Pancreas (tissue), 10 donors: ENCODE measurements around the gene TMEM135. TPM values are rescaled to one million over a fixed set of nuclear protein-coding genes. Genes with fewer than 3 reads are reported as not detected.

Experiments
- ATAC-seq, 4 donors: fragments of 200-7000 bp; cut with Tn5 transposase; one replicate each; pipeline versions ENCODE4 v1.8.0 to v1.9.1; 2020; ENCODE audit warnings: mild to moderate bottlenecking in 4 of 4, moderate library complexity in 4 of 4
- DNase-seq, 6 donors: peaks; one replicate each; pipeline ENCODE4 v3.0.0-alpha.2; 2020
- FAIRE-seq: peaks from 2 replicates; lab custom pipeline; 2012; peaks lifted over from hg19 to GRCh38; lab: Jason Lieb, UNC
- H3K27ac ChIP-seq, 4 donors: fragments of 200-600 bp; sonication (generic); 1 replicate in 3 of 4; 2 replicates in 1 of 4; pipeline versions ENCODE4 v1.5.0 to v1.8.0; 2020
- H3K27me3 ChIP-seq, 4 donors: fragments of 200-600 bp; one replicate each; pipeline ENCODE4 v1.8.0; 2021
- H3K36me3 ChIP-seq, 3 donors: fragments of 200-600 bp; sonication (generic) in 1 of 3; one replicate each; pipeline versions ENCODE4 v1.5.0 to v1.8.0; 2020 to 2021
- H3K4me1 ChIP-seq, 3 donors: fragments of 200-600 bp; one replicate each; pipeline ENCODE4 v1.8.0; 2021
- H3K4me3 ChIP-seq, 4 donors: fragments of 200-600 bp; sonication (generic) in 2 of 4; one replicate each; pipeline versions ENCODE4 v1.5.0 to v1.8.0; 2020 to 2021
- H3K9me3 ChIP-seq, 4 donors: fragments of 200-600 bp; one replicate each; pipeline ENCODE4 v1.8.0; 2021
- WGBS, 2 donors: extraction: QIAGEN DNeasy Blood & Tissue Kit; methylation state at CpG; one replicate each; pipeline ENCODE4 v1.1.7; 2013; 5-methylcytosine and 5-hydroxymethylcytosine counted together
- intact Hi-C, 3 donors: fragments of 100-400 bp; cut with DNase I; formaldehyde crosslinking; loops; one replicate each; pipeline versions ENCODE4 v1.11.1 to v1.14.2; 2022
- polyA plus RNA-seq, 2 donors: library from polyadenylated mRNA; stranded (reverse); fragments of 200-250 nt; gene quantifications; one replicate each; pipeline ENCODE4 v1.2.3, GENCODE V29; 2013
- total RNA-seq, 6 donors: library from RNA; stranded (reverse); fragmentation: NEBNext Ultra II Directional in 4 of 6; extraction: Animal tissue kit (Norgen Biotek cat#: 25700) in 4 of 6; gene quantifications; one replicate each; pipeline versions ENCODE4 v1.2.1 to v1.2.4, GENCODE V29; 2021 to 2023
- TF ChIP-seq, protein P1 (sequence below), 4 donors: fragments of 200-600 bp; sonication (generic) in 3 of 4; IDR thresholded peaks; one replicate each; pipeline versions ENCODE4 v1.5.0 to v1.8.0; 2021; ENCODE audit warnings: antibody characterized with exemption in 4 of 4
- donor health status: healthy with polysubstance abuse.
- donor health status: DM: no; HTN: no; CAD: no; lungs with moderate emphysema.
- donor health status: DM: no; HTN: no; CAD: no.
- donor health status: control.
- donor health status: control.
- donor health status: Bipolar disorder and iron deficiency.
- donor health status: DM: yes; HTN: yes; CAD: no.
- donor health status: DM: no; HTN: no; CAD: no.
- donor health status: DM: no; HTN: no; CAD: no.
- donor health status: DM: yes; HTN: yes; CAD: no.

The TMEM135 gene
- total and polyA plus RNA-seq, 8 donors, result 2.6 to 10.1 (median 8.0) TPM

DNA sequence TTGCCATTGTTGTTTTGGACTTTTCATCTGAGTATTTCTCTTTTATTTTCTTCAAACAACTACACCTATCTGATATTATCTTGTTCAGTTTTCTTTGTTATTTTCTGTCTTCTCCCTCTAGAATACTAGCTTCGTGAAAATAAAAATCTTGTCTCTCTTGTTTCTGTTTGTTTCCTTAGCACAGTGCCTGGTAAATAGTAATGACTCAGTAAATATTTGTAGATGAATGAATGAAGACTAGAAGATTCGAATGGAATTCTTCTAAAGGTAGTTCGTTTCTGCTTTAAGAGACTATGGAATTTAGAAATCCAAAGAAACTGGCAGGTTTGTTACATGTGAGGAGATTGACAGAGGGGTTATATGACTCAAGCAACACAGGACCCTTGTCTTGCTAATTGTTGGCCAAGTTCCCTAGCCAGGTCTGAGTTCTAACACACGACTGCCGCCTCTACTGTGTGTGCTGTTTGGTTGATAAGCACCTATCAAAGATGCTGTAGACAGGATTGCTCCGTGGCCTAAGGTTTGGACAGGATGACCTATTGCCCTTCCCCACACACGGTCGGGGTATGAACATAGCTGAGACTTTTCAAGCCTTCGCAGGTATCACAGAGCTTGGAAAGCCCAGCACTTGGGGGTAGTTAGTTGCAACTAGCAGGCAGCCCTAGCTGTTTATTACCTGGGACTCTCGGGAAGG is 831 bp upstream of the TMEM135 start:
- DNase-seq, result no peak
- peak in 3 of 4 donors; percentile 16 to 43 (median 32) for ATAC-seq
- H3K27ac ChIP-seq, result peak overlapping the region; percentile 65 to 90 (median 80)
- no peaks in the 10 kb centered on the region for H3K36me3 ChIP-seq
- H3K4me3 ChIP-seq, result peak overlapping the region; percentile 64 to 86 (median 76)
- no peak for FAIRE-seq
- peaks cover 7 to 18% (median 9%) of the 10 kb centered on the region in 3 donors for H3K4me1 ChIP-seq
- WGBS, 2 donors, result 4 to 10% methylated on average over 10 of the region's 10 CpGs
- no peaks in the 10 kb centered on the region for H3K27me3 ChIP-seq
- TF ChIP-seq, protein P1, sequence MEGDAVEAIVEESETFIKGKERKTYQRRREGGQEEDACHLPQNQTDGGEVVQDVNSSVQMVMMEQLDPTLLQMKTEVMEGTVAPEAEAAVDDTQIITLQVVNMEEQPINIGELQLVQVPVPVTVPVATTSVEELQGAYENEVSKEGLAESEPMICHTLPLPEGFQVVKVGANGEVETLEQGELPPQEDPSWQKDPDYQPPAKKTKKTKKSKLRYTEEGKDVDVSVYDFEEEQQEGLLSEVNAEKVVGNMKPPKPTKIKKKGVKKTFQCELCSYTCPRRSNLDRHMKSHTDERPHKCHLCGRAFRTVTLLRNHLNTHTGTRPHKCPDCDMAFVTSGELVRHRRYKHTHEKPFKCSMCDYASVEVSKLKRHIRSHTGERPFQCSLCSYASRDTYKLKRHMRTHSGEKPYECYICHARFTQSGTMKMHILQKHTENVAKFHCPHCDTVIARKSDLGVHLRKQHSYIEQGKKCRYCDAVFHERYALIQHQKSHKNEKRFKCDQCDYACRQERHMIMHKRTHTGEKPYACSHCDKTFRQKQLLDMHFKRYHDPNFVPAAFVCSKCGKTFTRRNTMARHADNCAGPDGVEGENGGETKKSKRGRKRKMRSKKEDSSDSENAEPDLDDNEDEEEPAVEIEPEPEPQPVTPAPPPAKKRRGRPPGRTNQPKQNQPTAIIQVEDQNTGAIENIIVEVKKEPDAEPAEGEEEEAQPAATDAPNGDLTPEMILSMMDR (IDR thresholded peaks at IDR 0.05), result no peak
- H3K9me3 ChIP-seq, result no peaks in the 10 kb centered on the region
- intact Hi-C loops, result no loop called here

DNA sequence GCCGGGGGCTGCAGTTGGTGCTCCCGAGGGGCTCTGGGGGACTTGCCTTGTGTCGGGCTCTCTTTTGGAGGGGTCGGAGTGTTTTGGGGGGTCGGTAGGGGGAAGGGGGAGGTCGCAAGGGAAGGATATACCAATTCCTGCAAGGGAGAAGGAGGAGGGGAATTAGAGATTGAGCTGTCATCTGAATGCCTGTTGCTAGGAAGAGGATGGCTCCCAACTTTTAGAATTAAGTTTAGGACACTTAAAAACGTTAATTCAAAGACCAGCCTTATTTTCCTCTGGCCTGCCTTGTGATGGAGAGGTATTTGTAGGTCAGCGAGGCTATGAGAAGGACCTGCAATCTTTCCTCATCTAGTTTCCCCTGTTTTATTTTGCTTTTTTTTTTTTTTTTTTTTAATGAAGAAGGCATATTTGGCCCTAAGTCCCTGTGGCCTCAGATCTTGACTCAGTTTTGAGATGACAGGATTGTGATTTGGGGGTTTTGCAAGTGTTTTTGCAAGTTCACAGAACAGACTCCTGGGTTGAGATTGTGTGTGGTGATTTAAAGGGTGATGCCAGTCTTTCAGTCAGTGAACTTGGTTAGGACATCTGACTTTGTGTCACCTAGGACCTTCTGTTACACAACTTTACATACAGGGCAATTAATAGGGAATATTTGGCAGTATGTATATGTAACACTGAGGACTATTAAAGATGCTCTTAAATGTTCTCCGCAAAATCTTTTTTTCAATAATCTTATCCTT is 672 bp downstream of the TMEM135 start:
- Histone ChIP-seq H3K4me3 (peak overlapping the region; percentile 64 to 86 (median 76)), H3K27me3 (no peaks in the 10 kb centered on the region), H3K9me3 (no peaks in the 10 kb centered on the region), H3K4me1 (peaks cover 7 to 18% (median 9%) of the 10 kb centered on the region in 3 donors), H3K36me3 (no peaks in the 10 kb centered on the region), H3K27ac (peak overlapping the region; percentile 65 to 90 (median 80))
- 10 to 12% methylated on average over 9 of the region's 9 CpGs for WGBS, 2 donors
- FAIRE-seq, result no peak
- intact Hi-C loops, result no loop called here
- peak in 2 of 4 donors; percentile 3 to 4 for ATAC-seq
- TF ChIP-seq, protein P1 (IDR thresholded peaks at IDR 0.05), result no peak
- no peak for DNase-seq

DNA sequence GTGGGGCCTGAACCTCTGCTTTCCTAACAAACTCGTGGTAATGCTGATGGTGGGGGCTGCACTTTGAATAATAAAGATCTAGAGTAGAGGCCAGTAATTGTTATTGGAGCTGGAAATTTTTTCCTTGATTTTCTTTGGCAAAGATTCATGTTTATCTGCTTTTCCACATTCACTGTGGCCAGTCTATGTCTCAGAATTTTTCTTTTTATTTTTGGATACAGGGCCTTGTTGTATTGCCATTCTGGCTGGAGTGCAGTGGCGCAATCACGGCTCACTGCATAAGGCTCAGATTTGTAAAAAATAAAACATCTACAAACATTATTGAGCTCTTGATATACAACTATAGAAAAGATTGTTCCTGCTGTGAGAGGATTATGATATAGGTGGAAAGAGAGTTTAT is 1.6 kb downstream of the TMEM135 start:
- Histone ChIP-seq H3K4me1 (peaks cover 7 to 18% (median 9%) of the 10 kb centered on the region in 3 donors), H3K4me3 (no peak overlapping the region), H3K36me3 (no peaks in the 10 kb centered on the region), H3K27me3 (no peaks in the 10 kb centered on the region), H3K9me3 (no peaks in the 10 kb centered on the region), H3K27ac (no peak overlapping the region)
- WGBS, 2 donors, result 49 to 57% methylated on average over 3 of the region's 3 CpGs
- FAIRE-seq (no peak), DNase-seq (no peak), ATAC-seq (no peak)
- intact Hi-C loops, result no loop called here
- TF ChIP-seq, protein P1 (IDR thresholded peaks at IDR 0.05), result no peak

DNA sequence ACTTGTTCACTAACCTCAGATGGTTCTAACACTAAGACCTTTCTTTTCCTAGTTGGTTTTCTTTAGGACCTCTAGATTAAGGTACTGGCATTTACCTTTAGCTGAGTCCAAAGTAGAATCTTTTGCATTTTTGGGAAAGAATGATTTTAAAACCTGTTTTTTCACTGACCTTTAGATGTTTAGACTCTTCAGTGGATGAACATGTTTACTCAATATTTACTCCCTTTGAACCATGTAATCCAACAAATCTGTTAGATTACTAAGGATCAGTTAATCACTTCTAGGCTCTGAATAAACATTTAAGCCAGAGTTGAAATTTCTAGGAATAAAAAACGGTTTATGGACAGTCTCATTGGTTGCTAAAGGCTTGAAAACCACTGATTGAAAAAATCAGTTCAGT is 6.2 kb downstream of the TMEM135 start:
- DNase-seq (no peak), ATAC-seq (no peak), FAIRE-seq (no peak)
- no peaks in the 10 kb centered on the region for H3K27me3 ChIP-seq
- TF ChIP-seq, protein P1 (IDR thresholded peaks at IDR 0.05), result no peak
- H3K9me3 ChIP-seq, result no peaks in the 10 kb centered on the region
- peaks cover 0 to 7% (median 0%) of the 10 kb centered on the region in 3 donors for H3K4me1 ChIP-seq
- no peak overlapping the region for H3K27ac ChIP-seq
- intact Hi-C loops, result no loop called here
- H3K36me3 ChIP-seq, result no peaks in the 10 kb centered on the region
- 73 to 75% methylated on average over 1 of the region's 1 CpG for WGBS, 2 donors
- H3K4me3 ChIP-seq, result no peak overlapping the region
